Measurements from ENCODE around the gene CMKLR1.

CMKLR1 gene

GRCh38 chr12:108335349-108336119 is 3.6 kb downstream of the CMKLR1 start:
- DNase-seq (ENCODE audit: low read depth): no peak

- DNase-seq (ENCODE audit: low read depth): no peak
Measured at GRCh38 chr12:108333898-108334699, 5.0 kb downstream of the CMKLR1 start.

DNA sequence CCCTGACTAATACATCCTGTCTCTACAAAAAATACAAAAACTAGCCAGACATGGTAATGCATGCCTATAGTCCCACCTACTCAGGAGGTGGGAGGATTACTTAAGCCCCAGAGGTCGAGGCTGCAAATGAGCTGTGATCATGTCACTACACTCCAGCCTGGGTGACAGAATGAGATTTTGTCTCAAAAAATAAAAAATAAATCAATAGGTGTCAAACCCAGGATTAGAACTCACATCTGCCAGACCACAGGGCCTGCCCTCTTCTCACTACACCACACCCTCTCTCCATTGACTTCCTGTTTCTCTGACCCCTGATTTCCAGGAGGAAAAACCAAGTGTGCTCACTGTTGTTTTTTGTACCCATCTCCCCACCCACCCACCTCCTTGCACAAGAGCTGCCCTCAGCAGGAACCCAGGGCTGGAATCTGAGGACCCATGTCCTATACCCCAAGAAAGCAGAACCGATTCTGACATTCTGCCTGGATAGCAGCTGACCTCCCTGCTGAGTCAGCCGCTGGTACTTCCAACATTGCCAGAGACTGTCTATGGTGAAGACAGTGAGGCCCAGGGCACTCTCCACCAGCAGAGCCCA is 6.2 kb downstream of the CMKLR1 start:
- DNase-seq (ENCODE audit: low read depth): peak; percentile 65

- no peak for DNase-seq (ENCODE audit: low read depth)
Measured at GRCh38 chr12:108328420-108328819, 10.7 kb downstream of the CMKLR1 start.

GRCh38 chr12:108327621-108328344 is 11.3 kb downstream of the CMKLR1 start:
- no peak for DNase-seq (ENCODE audit: low read depth)

- no peak for DNase-seq (ENCODE audit: low read depth)
Measured at GRCh38 chr12:108326254-108326750, 12.8 kb downstream of the CMKLR1 start.

- no peak for DNase-seq (ENCODE audit: low read depth)
Measured at GRCh38 chr12:108325549-108325948, 13.6 kb downstream of the CMKLR1 start.

GRCh38 chr12:108325018-108325358 is 14.1 kb downstream of the CMKLR1 start:
- DNase-seq (ENCODE audit: low read depth): no peak

DNA sequence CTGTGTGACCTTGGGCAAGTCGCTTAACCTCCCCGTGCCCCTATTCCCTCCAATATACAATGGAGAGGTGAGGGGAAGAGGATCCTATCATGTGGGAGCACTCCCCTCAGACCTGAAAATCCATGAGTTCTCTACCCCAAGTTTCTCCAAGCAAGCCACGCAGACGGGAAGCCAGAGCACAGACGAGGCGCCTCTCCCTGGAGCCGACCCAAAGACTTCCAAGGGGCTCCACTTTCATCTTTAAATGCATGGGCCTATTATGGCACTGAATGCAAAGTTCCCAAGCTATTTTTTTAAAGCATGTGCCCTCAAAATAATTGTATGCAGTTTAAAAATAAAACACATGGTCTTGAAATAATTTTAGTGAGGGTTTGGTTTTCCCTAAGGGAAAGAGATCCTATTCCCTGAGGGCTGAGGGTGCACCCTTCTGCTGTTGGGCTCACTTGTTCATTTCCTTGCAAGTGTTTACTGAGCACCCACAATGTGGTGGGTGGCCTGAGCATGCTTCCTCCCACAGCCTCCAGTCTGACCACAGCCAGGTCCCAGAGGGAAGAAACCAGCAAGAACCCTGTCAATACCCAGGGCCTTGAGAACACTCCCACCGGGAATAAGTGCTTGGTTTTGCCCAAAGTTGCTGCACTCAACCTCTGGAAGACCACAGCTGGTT is 14.6 kb downstream of the CMKLR1 start:
- DNase-seq (ENCODE audit: low read depth): no peak

DNA sequence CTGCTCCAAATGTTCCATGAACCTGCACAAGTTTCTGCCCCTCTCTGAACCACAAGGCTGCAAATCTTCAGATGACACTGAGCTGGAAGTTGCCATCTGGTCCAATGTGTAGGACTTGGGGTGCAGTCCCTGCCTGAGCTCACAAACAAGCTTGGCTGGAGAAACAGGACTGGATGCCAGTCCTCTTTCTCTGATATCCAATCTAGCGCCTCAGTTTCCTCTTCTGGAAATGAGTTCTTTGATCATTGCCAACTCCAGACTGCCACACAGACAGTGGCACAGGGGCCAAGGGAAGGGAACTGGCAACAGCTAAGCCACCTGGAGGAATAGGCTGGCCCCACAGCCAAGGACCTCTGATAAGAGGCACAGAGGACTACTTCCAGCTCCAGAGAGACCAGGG is 15.5 kb downstream of the CMKLR1 start:
- DNase-seq (ENCODE audit: low read depth): no peak

- no peak for DNase-seq (ENCODE audit: low read depth)
Measured at GRCh38 chr12:108322998-108323397, 16.1 kb downstream of the CMKLR1 start.

DNA sequence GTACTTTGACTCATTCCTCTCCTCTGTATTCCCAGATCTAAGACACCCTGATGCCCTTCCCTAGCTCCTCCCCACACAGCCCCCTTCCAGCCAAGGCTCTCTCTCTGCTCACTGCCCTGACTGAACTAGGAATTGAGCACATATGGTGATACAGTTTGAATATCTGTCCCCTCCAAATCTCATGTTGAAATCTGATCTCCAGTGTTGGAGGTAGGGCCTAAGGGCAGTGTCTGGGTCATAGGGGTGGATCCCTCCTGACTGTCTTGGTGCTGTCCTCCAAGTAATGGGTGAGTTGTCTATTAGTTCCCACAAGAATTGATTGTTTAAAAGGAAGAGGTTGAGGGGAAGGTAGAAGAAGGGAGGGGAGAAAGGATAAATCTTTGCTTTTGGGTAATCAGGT is 17.4 kb downstream of the CMKLR1 start:
- no peak for DNase-seq (ENCODE audit: low read depth)

GRCh38 chr12:108320507-108321293 is 18.4 kb downstream of the CMKLR1 start:
- DNase-seq (ENCODE audit: low read depth): no peak

- no peak for DNase-seq (ENCODE audit: low read depth)
Measured at GRCh38 chr12:108319277-108320234, 19.6 kb downstream of the CMKLR1 start.

GRCh38 chr12:108318472-108319275 is 20.4 kb downstream of the CMKLR1 start:
- DNase-seq (ENCODE audit: low read depth): no peak

- DNase-seq (ENCODE audit: low read depth): no peak
Measured at GRCh38 chr12:108317308-108318234, 21.5 kb downstream of the CMKLR1 start.

DNA sequence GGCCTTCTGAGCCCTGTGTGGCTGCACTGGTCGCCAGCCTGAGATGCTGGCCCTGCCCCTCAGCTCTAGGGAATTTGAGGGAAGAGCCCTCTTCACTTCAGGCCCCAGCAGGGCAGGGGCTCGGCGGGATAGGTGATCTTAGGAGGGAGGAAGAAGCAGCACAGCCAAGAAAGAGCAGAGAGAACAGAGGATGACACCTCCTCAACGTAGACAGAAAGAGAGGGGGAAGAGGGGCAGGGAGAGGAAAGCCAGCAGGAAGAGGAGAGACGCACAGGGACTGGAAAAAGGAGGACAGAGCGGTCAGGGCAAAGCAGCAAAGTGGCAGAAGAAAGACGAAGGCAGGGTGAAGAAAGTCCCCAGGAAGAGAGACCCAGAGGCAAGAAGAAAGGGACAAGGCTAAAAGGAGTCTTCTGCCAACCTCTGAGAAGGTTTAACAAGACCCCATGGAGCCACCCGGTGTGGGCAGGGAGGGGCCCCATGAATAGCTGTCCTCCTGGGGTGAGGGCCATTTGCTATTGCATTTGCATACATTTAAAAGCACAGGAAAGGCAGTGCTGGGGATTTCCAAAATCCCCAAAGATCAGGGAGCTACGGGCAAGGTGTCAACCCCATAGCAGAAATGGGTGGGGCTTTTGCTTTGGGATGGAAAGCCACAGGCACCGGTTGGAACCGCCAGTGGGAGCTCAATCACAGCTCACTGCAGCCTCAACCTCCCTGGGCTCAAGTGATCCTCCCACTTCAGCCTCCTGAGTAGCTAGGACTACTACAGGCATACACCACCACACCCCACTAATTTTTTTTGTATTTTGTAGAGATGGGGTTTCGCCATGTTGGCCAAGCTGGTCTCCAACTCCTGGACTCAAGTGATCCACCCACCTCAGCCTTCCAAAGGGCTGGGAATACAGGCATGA is 22.7 kb downstream of the CMKLR1 start:
- DNase-seq (ENCODE audit: low read depth): no peak
